Calu3 (cell line): Measurements from ENCODE around the gene ONECUT1. TPM values are rescaled to one million over a fixed set of nuclear protein-coding genes. Genes with fewer than 3 reads are reported as not detected.

Source experiments
- BruUV-seq: library from RNA; stranded (reverse); fragments of 400-500 nt; replicated peaks from 2 replicates; lab custom pipeline; 2021; lab: Mats Ljungman, UMichigan
- CTCF ChIA-PET: fragments of 300-600 bp; sonication (Branson Sonifier 250); formaldehyde crosslinking; loops from one replicate; lab custom pipeline; 2022; ENCODE audit warnings: antibody characterized with exemption; lab: Charles Lee
- DNase-seq: peaks from one replicate; pipeline ENCODE4 v3.0.0; 2022
- H3K27ac Mint-ChIP-seq: one replicate; pipeline ENCODE4 v1.8.0; 2022; ENCODE audit warnings: mixed read lengths; ENCODE audit not compliant: unreplicated experiment
- H3K27me3 Mint-ChIP-seq: one replicate; pipeline ENCODE4 v1.8.0; 2022; ENCODE audit warnings: mixed read lengths; ENCODE audit not compliant: unreplicated experiment
- H3K36me3 Mint-ChIP-seq: one replicate; pipeline ENCODE4 v1.8.0; 2022; ENCODE audit warnings: mild to moderate bottlenecking, moderate library complexity, mixed read lengths; ENCODE audit not compliant: insufficient read depth, unreplicated experiment
- H3K4me1 Mint-ChIP-seq: one replicate; pipeline ENCODE4 v1.8.0; 2022; ENCODE audit warnings: mild to moderate bottlenecking, low read depth, mixed read lengths; ENCODE audit not compliant: unreplicated experiment
- H3K4me3 Mint-ChIP-seq: one replicate; pipeline ENCODE4 v1.8.0; 2022; ENCODE audit warnings: mild to moderate bottlenecking, low read depth, moderate library complexity, mixed read lengths; ENCODE audit not compliant: unreplicated experiment
- H3K9me3 Mint-ChIP-seq: one replicate; pipeline ENCODE4 v1.8.0; 2022; ENCODE audit warnings: low read depth, mixed read lengths; ENCODE audit not compliant: unreplicated experiment
- intact Hi-C: fragments of 100-400 bp; cut with micrococcal nuclease; formaldehyde crosslinking; loops from one replicate; pipeline ENCODE4 v1.10.0; 2022; ENCODE audit not compliant: unreplicated experiment
- total RNA-seq: library from RNA; stranded (reverse); gene quantifications from 2 replicates; pipeline ENCODE4 v1.2.3, GENCODE V29; 2022
- TF ChIP-seq, protein P1 (sequence below): fragments of 200-600 bp; IDR thresholded peaks from one replicate; pipeline ENCODE4 v1.8.0; 2022; ENCODE audit warnings: antibody characterized with exemption; ENCODE audit not compliant: unreplicated experiment

ONECUT1 gene
- total RNA-seq, 1 experiment from 2014 or later, result 1.1 TPM

DNA sequence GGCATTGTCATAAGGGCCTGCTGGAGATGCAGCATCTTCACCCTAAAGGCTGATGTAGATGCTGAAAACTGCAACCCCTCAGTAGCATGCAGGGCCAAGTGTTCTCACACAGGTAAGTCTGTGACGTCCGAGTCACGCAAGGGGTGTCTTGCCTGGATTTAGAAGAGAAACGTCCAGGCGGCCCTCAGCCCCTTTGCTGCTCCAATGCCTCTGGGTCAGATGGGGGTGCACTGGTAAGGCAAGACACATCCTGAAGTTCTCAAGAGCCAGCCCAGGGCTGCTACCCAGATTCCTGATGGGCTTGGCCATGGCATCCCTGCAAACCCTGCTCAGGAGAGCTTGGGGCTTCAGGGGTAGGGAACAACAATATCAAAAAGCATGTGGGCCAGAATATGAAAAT lies 25.4 kb downstream of the ONECUT1 start:
- no TSS peak for BruUV-seq
- Mint-ChIP-seq H3K9me3 (peaks cover 2% of the 10 kb centered on the region), H3K27me3 (peaks cover 29% of the 10 kb centered on the region), H3K4me1 (peaks cover 12% of the 10 kb centered on the region), H3K27ac (no peak overlapping the region), H3K36me3 (no peaks in the 10 kb centered on the region), H3K4me3 (no peak overlapping the region)
- TF ChIP-seq, protein P1, sequence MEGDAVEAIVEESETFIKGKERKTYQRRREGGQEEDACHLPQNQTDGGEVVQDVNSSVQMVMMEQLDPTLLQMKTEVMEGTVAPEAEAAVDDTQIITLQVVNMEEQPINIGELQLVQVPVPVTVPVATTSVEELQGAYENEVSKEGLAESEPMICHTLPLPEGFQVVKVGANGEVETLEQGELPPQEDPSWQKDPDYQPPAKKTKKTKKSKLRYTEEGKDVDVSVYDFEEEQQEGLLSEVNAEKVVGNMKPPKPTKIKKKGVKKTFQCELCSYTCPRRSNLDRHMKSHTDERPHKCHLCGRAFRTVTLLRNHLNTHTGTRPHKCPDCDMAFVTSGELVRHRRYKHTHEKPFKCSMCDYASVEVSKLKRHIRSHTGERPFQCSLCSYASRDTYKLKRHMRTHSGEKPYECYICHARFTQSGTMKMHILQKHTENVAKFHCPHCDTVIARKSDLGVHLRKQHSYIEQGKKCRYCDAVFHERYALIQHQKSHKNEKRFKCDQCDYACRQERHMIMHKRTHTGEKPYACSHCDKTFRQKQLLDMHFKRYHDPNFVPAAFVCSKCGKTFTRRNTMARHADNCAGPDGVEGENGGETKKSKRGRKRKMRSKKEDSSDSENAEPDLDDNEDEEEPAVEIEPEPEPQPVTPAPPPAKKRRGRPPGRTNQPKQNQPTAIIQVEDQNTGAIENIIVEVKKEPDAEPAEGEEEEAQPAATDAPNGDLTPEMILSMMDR, result no peak
- no peak for DNase-seq
- intact Hi-C loops, result loop anchor here (5.0 kb wide), 1 partner anchor 953 kb away; no protein-coding TSS in a partner anchor
- CTCF ChIA-PET, result no interaction called here

DNA sequence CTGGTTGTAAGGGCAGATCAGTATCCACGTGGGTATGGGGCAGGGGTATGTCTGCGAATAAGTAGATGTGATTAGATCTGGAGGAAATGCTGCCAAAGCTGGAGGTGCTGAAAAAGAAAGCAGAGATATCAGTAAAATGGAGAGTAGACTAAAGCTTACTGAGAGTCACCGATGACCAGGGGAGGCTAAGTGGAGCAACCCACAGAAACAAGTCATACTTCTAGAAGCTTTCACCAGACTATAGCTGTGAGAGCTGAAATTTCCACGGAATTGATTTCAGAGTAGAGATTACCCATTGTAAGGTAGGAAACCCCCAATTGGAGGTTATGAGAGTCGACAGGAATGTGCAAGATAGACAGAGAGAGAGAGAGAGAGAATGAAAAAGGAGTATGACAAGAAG lies 27.5 kb downstream of the ONECUT1 start:
- peaks cover 2% of the 10 kb centered on the region for H3K9me3 Mint-ChIP-seq
- H3K4me1 Mint-ChIP-seq, result peaks cover 12% of the 10 kb centered on the region
- CTCF ChIA-PET, result no interaction called here
- peaks cover 31% of the 10 kb centered on the region for H3K27me3 Mint-ChIP-seq
- H3K4me3 Mint-ChIP-seq, result no peak overlapping the region
- no TSS peak for BruUV-seq
- intact Hi-C loops, result no loop called here
- no peak overlapping the region for H3K27ac Mint-ChIP-seq
- DNase-seq, result no peak
- H3K36me3 Mint-ChIP-seq, result no peaks in the 10 kb centered on the region
- TF ChIP-seq, protein P1, result no peak

DNA sequence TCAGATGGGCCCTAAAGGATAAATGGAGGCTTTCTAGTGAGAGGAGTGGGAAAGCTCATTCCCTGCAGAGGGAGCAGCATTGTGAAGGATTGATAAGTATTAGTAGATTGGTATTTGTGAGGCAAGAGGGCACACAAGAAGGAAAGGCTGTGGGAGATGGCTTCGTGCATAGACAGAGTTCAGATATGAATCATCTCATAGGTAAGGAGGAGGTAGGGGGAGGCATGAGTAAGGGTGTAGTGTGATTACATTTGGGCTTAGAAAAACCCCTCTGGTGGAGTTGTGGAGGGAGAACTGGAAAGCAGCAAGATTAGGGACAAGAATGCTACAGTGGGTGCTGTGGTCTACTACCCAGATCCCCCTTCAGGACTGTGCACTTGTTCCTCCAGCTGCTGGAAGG lies 29.6 kb downstream of the ONECUT1 start:
- no peak for DNase-seq
- Mint-ChIP-seq H3K27ac (no peak overlapping the region), H3K4me3 (no peak overlapping the region), H3K36me3 (no peaks in the 10 kb centered on the region), H3K27me3 (peaks cover 33% of the 10 kb centered on the region), H3K9me3 (peaks cover 2% of the 10 kb centered on the region), H3K4me1 (peaks cover 12% of the 10 kb centered on the region)
- intact Hi-C loops, result no loop called here
- CTCF ChIA-PET, result no interaction called here
- BruUV-seq, result no TSS peak
- TF ChIP-seq, protein P1, result no peak

DNA sequence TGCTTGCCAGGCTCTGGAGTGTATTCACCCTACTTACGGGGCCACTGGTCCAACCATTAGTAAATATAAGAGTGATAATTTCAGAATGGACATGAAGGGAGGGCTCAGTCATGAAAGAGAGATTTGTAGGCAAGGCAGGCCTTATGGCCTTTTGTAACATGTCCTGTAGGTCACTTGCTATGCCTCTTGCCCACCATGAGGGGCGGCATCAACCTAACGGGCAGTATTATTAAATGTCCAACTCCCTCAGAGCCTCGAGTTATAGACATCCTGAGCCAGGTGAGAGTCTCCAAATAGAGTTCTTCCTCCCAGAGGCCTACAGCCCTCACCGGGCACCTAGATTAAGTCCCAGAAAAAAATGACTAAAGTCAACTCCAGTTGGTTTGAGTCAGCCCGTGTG lies 30.2 kb downstream of the ONECUT1 start:
- H3K27me3 Mint-ChIP-seq, result peaks cover 33% of the 10 kb centered on the region
- no TSS peak for BruUV-seq
- DNase-seq, result no peak
- peaks cover 12% of the 10 kb centered on the region for H3K4me1 Mint-ChIP-seq
- no peak overlapping the region for H3K4me3 Mint-ChIP-seq
- intact Hi-C loops, result no loop called here
- peaks cover 2% of the 10 kb centered on the region for H3K9me3 Mint-ChIP-seq
- no peak overlapping the region for H3K27ac Mint-ChIP-seq
- CTCF ChIA-PET, result no interaction called here
- no peaks in the 10 kb centered on the region for H3K36me3 Mint-ChIP-seq
- TF ChIP-seq, protein P1, result no peak
